ENCODE data around the gene COL9A1.

Gene COL9A1

DNA sequence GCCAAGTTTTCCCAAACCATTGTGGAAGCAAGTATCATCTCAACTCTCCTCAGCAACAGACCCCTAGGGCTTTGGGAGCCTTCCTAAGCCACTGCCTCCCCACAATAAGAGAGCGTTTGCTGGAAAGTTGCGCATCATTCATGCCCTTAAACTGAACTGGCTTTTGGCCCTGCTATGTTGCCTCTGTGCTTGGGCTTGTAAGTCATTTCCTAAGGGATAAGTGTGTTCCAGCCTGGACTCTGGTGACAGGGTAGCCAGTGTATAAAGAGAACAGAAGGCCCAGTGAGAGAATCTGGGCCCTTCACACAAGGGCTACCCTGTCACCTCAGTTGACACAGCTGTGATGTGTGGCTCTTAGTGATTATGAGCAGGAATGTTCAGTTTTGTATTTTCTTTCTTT, 77.8 kb downstream of the COL9A1 start:
- no peaks in the 10 kb centered on the region for H3K79me2 ChIP-seq (ENCODE audit: insufficient read depth, low read length)
- no peaks in the 10 kb centered on the region for H3K36me3 ChIP-seq (ENCODE audit: insufficient read depth, low read length)
- H3K9me3 ChIP-seq (ENCODE audit: insufficient read depth, low read length, severe bottlenecking): no peaks in the 10 kb centered on the region
- DNase-seq: no peak
- TF ChIP-seq EZH2 (IDR thresholded peaks at IDR 0.05; ENCODE audit: borderline replicate concordance, low read depth, low read length, severe bottlenecking) (no peak), CTCF (IDR thresholded peaks at IDR 0.05; ENCODE audit: borderline replicate concordance, extremely low read depth, low read length, poor library complexity, severe bottlenecking) (no peak)
- ATAC-seq (ENCODE audit: insufficient read depth, low read depth): no peak
- H3K4me3 ChIP-seq (ENCODE audit: low read depth in 1 of 2, low read length in 2 of 2): no peak overlapping the region
- no peaks in the 10 kb centered on the region for H4K20me1 ChIP-seq (ENCODE audit: insufficient read depth, low read length)
- H2AFZ ChIP-seq (ENCODE audit: low read depth, low read length): no peak overlapping the region
- peaks cover 9% of the 10 kb centered on the region for H3K27me3 ChIP-seq (ENCODE audit: insufficient read depth, low read length, poor library complexity)
- no peak overlapping the region for H3K27ac ChIP-seq (ENCODE audit: low read length)
- H3K9ac ChIP-seq (ENCODE audit: low read depth, low read length): no peak overlapping the region
- no peaks in the 10 kb centered on the region for H3K4me1 ChIP-seq (ENCODE audit: insufficient read depth, low read length)
- H3K4me2 ChIP-seq (ENCODE audit: insufficient read depth, low read length): no peak overlapping the region

- Histone ChIP-seq H4K20me1 (ENCODE audit: insufficient read depth, low read length) (no peaks in the 10 kb centered on the region), H3K27ac (ENCODE audit: low read length) (no peak overlapping the region), H3K4me2 (ENCODE audit: insufficient read depth, low read length) (no peak overlapping the region), H3K27me3 (ENCODE audit: insufficient read depth, low read length, poor library complexity) (peaks cover 7% of the 10 kb centered on the region), H3K4me3 (ENCODE audit: low read depth in 1 of 2, low read length in 2 of 2) (no peak overlapping the region), H3K4me1 (ENCODE audit: insufficient read depth, low read length) (no peaks in the 10 kb centered on the region), H3K79me2 (ENCODE audit: insufficient read depth, low read length) (no peaks in the 10 kb centered on the region), H3K9me3 (ENCODE audit: insufficient read depth, low read length, severe bottlenecking) (no peaks in the 10 kb centered on the region), H3K9ac (ENCODE audit: low read depth, low read length) (no peak overlapping the region), H2AFZ (ENCODE audit: low read depth, low read length) (no peak overlapping the region), H3K36me3 (ENCODE audit: insufficient read depth, low read length) (no peaks in the 10 kb centered on the region)
- TF ChIP-seq EZH2 (IDR thresholded peaks at IDR 0.05; ENCODE audit: borderline replicate concordance, low read depth, low read length, severe bottlenecking) (no peak), CTCF (IDR thresholded peaks at IDR 0.05; ENCODE audit: borderline replicate concordance, extremely low read depth, low read length, poor library complexity, severe bottlenecking) (no peak)
- DNase-seq: no peak
- no peak for ATAC-seq (ENCODE audit: insufficient read depth, low read depth)
These were observed 80.5 kb downstream of the COL9A1 start for GRCh38 chr6:70222439-70222749.

DNA sequence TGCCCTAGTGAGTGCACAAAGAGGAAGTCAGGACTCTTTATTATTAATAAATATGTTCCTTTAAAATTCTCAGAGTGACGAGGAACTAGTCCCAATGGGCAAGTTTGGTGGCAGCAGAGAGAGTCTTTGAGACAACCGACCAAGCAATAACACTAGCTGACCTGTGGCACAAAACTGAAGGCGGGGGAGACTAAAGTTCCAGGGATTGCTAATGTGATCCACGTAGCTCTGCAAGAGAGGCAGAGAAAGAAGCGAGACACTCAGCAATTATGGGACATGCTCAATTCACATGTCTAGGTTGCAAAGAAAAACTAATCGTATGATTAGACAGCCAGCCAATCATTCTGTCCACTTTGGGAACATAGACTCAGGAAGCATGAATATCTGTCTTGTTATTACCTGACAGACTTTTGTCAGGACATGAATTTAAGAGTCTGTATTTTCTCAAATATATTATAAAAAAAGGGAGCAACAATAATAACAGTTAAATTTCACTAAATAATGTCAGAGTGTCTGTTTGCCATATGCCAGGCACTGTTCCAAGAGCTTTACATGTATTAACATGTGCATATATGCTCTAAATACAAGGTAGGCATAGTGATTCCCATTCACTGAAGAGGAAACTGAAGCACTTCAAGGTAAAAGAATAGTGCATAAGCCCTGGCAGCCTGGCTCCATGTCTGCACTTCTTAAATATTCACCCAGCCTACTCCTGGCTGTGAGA, 81.0 kb downstream of the COL9A1 start:
- no peaks in the 10 kb centered on the region for H3K9me3 ChIP-seq (ENCODE audit: insufficient read depth, low read length, severe bottlenecking)
- ATAC-seq (ENCODE audit: insufficient read depth, low read depth): no peak
- H4K20me1 ChIP-seq (ENCODE audit: insufficient read depth, low read length): no peaks in the 10 kb centered on the region
- H3K27me3 ChIP-seq (ENCODE audit: insufficient read depth, low read length, poor library complexity): peaks cover 7% of the 10 kb centered on the region
- H3K4me2 ChIP-seq (ENCODE audit: insufficient read depth, low read length): no peak overlapping the region
- no peak for TF ChIP-seq EZH2 (IDR thresholded peaks at IDR 0.05; ENCODE audit: borderline replicate concordance, low read depth, low read length, severe bottlenecking)
- no peak for TF ChIP-seq CTCF (IDR thresholded peaks at IDR 0.05; ENCODE audit: borderline replicate concordance, extremely low read depth, low read length, poor library complexity, severe bottlenecking)
- H3K9ac ChIP-seq (ENCODE audit: low read depth, low read length): no peak overlapping the region
- H3K4me3 ChIP-seq (ENCODE audit: low read depth in 1 of 2, low read length in 2 of 2): no peak overlapping the region
- no peak overlapping the region for H2AFZ ChIP-seq (ENCODE audit: low read depth, low read length)
- no peak overlapping the region for H3K27ac ChIP-seq (ENCODE audit: low read length)
- no peaks in the 10 kb centered on the region for H3K36me3 ChIP-seq (ENCODE audit: insufficient read depth, low read length)
- no peaks in the 10 kb centered on the region for H3K79me2 ChIP-seq (ENCODE audit: insufficient read depth, low read length)
- no peak for DNase-seq
- no peaks in the 10 kb centered on the region for H3K4me1 ChIP-seq (ENCODE audit: insufficient read depth, low read length)
